ENCODE data around the gene PDXK. TPM values are rescaled to one million over a fixed set of nuclear protein-coding genes. Genes with fewer than 3 reads are reported as not detected.
A peak's percentile ranks its signal among the peaks of the same experiment; 100 is the strongest.

Gene PDXK
- total RNA-seq, 1 donor from 2014 or later = 63.8 TPM

GRCh38 chr21:43721939-43722338 lies 3.0 kb downstream of the PDXK start:
- no peak for TF ChIP-seq CTCF (IDR thresholded peaks at IDR 0.05; ENCODE audit: partially characterized antibody, unreplicated experiment)
- H3K4me3 Mint-ChIP-seq (ENCODE audit: unreplicated experiment) = no peak overlapping the region
- no peak for DNase-seq
- H3K27me3 Mint-ChIP-seq (ENCODE audit: unreplicated experiment) = peaks cover 15% of the 10 kb centered on the region
- H3K9me3 Mint-ChIP-seq (ENCODE audit: unreplicated experiment) = peaks cover 7% of the 10 kb centered on the region
- no peaks in the 10 kb centered on the region for H3K36me3 Mint-ChIP-seq (ENCODE audit: unreplicated experiment)
- H3K4me1 Mint-ChIP-seq (ENCODE audit: low read depth, unreplicated experiment) = peaks cover 14% of the 10 kb centered on the region
- H3K27ac Mint-ChIP-seq (ENCODE audit: unreplicated experiment) = no peak overlapping the region

GRCh38 chr21:43723648-43724047 lies 4.7 kb downstream of the PDXK start:
- Mint-ChIP-seq H3K4me3 (ENCODE audit: unreplicated experiment) (no peak overlapping the region), H3K36me3 (ENCODE audit: unreplicated experiment) (no peaks in the 10 kb centered on the region), H3K4me1 (ENCODE audit: low read depth, unreplicated experiment) (peaks cover 21% of the 10 kb centered on the region), H3K9me3 (ENCODE audit: unreplicated experiment) (peaks cover 7% of the 10 kb centered on the region), H3K27ac (ENCODE audit: unreplicated experiment) (no peak overlapping the region), H3K27me3 (ENCODE audit: unreplicated experiment) (peaks cover 15% of the 10 kb centered on the region)
- no peak for DNase-seq
- no peak for TF ChIP-seq CTCF (IDR thresholded peaks at IDR 0.05; ENCODE audit: partially characterized antibody, unreplicated experiment)

GRCh38 chr21:43726686-43727518 lies 8.0 kb downstream of the PDXK start:
- Mint-ChIP-seq H3K9me3 (ENCODE audit: unreplicated experiment) (peaks cover 13% of the 10 kb centered on the region), H3K4me3 (ENCODE audit: unreplicated experiment) (peak overlapping the region; percentile 89), H3K36me3 (ENCODE audit: unreplicated experiment) (no peaks in the 10 kb centered on the region), H3K27me3 (ENCODE audit: unreplicated experiment) (peaks cover 18% of the 10 kb centered on the region), H3K27ac (ENCODE audit: unreplicated experiment) (peak overlapping the region; percentile 95), H3K4me1 (ENCODE audit: low read depth, unreplicated experiment) (peaks cover 22% of the 10 kb centered on the region)
- no peak for TF ChIP-seq CTCF (IDR thresholded peaks at IDR 0.05; ENCODE audit: partially characterized antibody, unreplicated experiment)
- DNase-seq = no peak

GRCh38 chr21:43727519-43728153 lies 8.7 kb downstream of the PDXK start:
- H3K4me3 Mint-ChIP-seq (ENCODE audit: unreplicated experiment) = peak overlapping the region; percentile 89
- DNase-seq = peak; percentile 85
- H3K36me3 Mint-ChIP-seq (ENCODE audit: unreplicated experiment) = no peaks in the 10 kb centered on the region
- H3K4me1 Mint-ChIP-seq (ENCODE audit: low read depth, unreplicated experiment) = peaks cover 24% of the 10 kb centered on the region
- H3K27me3 Mint-ChIP-seq (ENCODE audit: unreplicated experiment) = peaks cover 13% of the 10 kb centered on the region
- no peak for TF ChIP-seq CTCF (IDR thresholded peaks at IDR 0.05; ENCODE audit: partially characterized antibody, unreplicated experiment)
- peaks cover 13% of the 10 kb centered on the region for H3K9me3 Mint-ChIP-seq (ENCODE audit: unreplicated experiment)
- peak overlapping the region; percentile 95 for H3K27ac Mint-ChIP-seq (ENCODE audit: unreplicated experiment)

GRCh38 chr21:43728154-43728466 lies 9.2 kb downstream of the PDXK start:
- H3K36me3 Mint-ChIP-seq (ENCODE audit: unreplicated experiment) = no peaks in the 10 kb centered on the region

More at GRCh38 chr21:43728154-43728466, 9.2 kb downstream of the PDXK start:
- no peak for DNase-seq
- peaks cover 13% of the 10 kb centered on the region for H3K9me3 Mint-ChIP-seq (ENCODE audit: unreplicated experiment)
- H3K27me3 Mint-ChIP-seq (ENCODE audit: unreplicated experiment) = peaks cover 12% of the 10 kb centered on the region
- H3K4me1 Mint-ChIP-seq (ENCODE audit: low read depth, unreplicated experiment) = peaks cover 25% of the 10 kb centered on the region
- peak overlapping the region; percentile 89 for H3K4me3 Mint-ChIP-seq (ENCODE audit: unreplicated experiment)
- TF ChIP-seq CTCF (IDR thresholded peaks at IDR 0.05; ENCODE audit: partially characterized antibody, unreplicated experiment) = no peak
- H3K27ac Mint-ChIP-seq (ENCODE audit: unreplicated experiment) = peak overlapping the region; percentile 95
